Fibroblast of villous mesenchyme (primary cell): ENCODE results near the gene INF2. TPM values are rescaled to one million over a fixed set of nuclear protein-coding genes. Genes with fewer than 3 reads are reported as not detected.

Experiments used
- DNase-seq: peaks from one replicate; pipeline ENCODE4 v3.0.0-alpha.2; 2010; ENCODE audit warnings: low read depth
- H3K4me3 ChIP-seq: 2 replicates; pipeline ENCODE4 v1.5.1; 2011; ENCODE audit warnings: low read depth, mild to moderate bottlenecking, low read length
- CTCF ChIP-seq: IDR thresholded peaks from 2 replicates; pipeline ENCODE4 v1.5.1; 2012; ENCODE audit warnings: low read depth, mild to moderate bottlenecking, low read length; ENCODE audit not compliant: insufficient read depth
- total RNA-seq: library from RNA; depleted of rRNA; stranded (reverse); fragments of >200 nt; gene quantifications from 2 replicates; pipeline ENCODE4 v1.2.3, GENCODE V29; 2012

INF2 gene
- total RNA-seq, 1 donor: 68.7 TPM

DNA sequence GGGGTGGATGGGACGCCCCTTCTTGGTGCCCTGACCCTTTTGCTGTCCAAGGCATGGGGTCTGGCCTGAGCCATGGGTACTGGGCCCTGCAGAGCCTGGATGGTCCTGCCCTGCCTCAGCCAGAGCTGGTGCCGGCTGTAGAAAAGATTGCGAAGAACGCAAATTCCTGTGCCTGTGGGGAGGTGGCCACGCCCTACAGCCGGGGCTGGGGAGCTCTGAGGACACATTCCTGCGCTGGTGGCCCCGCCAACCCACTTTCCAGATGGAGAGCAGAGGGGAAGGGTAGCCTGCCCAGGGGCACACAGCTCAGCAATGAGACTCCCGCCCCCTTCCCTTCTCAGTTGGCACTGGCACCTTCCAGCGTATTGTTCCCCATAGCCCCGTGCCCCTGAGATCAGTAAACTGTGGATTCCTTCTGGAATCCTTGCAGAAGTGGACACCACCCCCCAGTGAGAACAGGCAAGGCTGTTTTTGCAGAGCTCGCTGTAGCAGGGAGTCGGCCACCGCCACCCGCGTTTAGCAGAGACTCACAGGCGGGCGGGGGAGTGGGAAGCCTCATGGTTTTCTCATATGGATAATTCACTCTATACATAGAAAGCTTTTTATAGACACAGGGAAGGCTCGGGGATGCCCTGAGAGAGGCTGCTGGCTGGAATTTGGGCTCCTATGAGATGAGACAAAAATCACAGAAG lies 8.6 kb downstream of the INF2 start:
- TF ChIP-seq CTCF: no peak
- H3K4me3 ChIP-seq: no peak overlapping the region
- DNase-seq: peak; percentile 23

DNA sequence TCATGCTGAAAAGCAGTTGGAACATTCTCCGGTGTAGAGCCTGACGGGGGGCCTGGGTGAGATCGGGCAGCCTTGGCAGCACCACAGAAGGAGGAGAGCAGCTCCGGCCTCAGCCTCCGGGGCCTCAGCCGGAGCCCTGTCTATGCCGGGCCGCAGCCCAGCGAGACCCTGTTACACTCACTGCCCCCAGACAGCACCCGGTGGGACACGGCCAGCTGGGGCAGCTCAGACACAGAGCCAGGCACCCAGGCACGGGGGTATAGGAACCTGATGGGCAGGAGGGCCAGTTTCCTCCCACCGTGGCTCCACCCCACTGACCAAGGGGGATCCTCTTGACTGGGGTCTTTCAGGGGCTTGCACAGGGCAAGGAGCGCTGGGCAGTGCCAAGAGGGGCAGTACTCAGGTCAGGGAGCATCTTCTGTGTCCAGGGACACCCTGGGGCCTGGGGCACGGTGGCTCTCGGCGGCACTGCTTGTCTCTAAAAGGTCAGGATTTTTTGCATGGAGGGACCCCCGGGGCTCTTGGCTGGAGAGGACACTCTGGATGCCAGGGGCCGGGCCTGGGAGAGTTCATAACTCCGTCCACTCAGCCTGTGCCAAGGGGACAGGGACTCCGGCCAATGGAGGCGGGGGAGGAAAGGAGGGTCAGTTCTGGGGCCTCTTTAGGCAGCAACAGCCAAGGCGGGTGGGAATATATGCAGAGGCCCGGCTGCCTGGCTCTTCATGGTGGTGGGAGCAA lies 9.4 kb downstream of the INF2 start:
- DNase-seq: no peak
- H3K4me3 ChIP-seq: no peak overlapping the region
- TF ChIP-seq CTCF: no peak

DNA sequence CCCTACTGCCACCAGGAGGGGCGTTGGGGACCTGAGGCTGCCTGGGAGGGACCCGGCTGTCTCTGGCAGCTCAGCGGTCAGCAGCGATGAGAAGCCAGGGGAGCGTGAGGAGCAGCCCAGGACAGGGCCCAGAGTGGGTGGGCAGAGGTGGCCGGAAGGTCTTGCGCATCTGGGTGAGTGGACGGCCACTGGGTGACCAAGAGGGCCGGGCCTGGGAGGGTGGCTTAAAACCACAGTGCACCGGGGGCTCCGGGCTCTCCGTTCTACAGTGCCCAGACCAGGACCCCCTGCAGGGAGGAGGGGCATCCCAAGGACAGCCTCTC lies 10.0 kb downstream of the INF2 start:
- TF ChIP-seq CTCF: no peak
- H3K4me3 ChIP-seq: no peak overlapping the region
- DNase-seq: no peak

- DNase-seq: no peak
- TF ChIP-seq CTCF: no peak
- H3K4me3 ChIP-seq: no peak overlapping the region
These were observed 10.8 kb downstream of the INF2 start for GRCh38 chr14:104700225-104700651.

- no peak overlapping the region for H3K4me3 ChIP-seq
- DNase-seq: no peak
- no peak for TF ChIP-seq CTCF
These were observed 11.4 kb downstream of the INF2 start for GRCh38 chr14:104700747-104701217.

DNA sequence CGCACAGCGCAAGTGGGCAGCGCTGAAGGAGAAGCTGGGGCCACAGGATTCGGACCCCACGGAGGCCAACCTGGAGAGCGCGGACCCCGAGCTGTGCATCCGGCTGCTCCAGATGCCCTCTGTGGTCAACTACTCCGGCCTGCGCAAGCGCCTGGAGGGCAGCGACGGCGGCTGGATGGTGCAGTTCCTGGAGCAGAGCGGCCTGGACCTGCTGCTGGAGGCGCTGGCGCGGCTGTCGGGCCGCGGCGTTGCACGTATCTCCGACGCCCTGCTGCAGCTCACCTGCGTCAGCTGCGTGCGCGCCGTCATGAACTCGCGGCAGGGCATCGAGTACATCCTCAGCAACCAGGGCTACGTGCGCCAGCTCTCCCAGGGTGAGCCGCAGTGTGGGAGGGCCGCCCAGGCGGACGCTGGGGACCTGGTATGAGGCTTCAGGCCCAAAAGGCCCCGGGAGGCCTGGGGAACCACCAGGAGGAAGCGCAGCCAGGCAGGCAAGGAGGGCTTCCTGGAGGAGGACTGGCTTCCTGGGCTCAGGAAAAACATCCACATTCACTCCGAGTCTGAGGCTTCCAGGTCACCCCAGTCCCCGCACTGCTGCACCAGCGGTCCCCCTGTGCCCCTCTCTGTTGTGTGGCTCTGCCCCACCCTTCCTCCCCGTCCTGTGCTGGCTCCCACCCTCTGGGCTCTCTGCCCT lies 12.1 kb downstream of the INF2 start:
- no peak for DNase-seq
- H3K4me3 ChIP-seq: no peak overlapping the region
- no peak for TF ChIP-seq CTCF
